ENCODE results near the gene NELL2.

DNA sequence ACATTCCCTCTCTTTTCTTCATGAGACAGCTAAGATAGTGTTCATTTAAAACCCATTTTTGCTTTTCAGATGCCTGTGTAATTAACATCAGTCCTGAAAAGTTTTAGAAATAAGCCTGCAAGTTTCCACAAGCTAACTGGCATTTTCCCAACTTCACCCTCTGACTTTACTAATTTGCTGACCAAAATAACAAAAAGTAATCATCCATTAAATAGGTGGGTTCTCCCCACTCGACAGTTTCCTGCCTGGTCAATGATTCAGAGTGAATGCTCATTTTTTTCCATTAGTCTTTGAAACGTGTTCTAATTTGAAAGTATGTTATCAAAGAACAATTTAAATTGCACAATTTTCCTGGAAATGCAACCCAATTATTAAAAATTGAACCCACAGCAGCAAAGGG, 23.6 kb downstream of the NELL2 start:
- TF ChIP-seq RFX5 (IDR thresholded peaks at IDR 0.05; ENCODE audit: low read depth, low read length) (no peak), KLF13 (tag; IDR thresholded peaks at IDR 0.05; ENCODE audit: borderline replicate concordance, low read depth) (no peak), ZKSCAN8 (CRISPR knock-in tag; IDR thresholded peaks at IDR 0.05) (no peak), ZNF121 (CRISPR knock-in tag; conservative IDR thresholded peaks at IDR 0.05) (no peak), FOXA3 (CRISPR knock-in tag; conservative IDR thresholded peaks at IDR 0.05 in 1 of 2, IDR thresholded peaks at IDR 0.05 in 1 of 2) (no peak), E2F1 (CRISPR knock-in tag; IDR thresholded peaks at IDR 0.05) (no peak), MAFG (tag; conservative IDR thresholded peaks at IDR 0.05) (no peak), NFRKB (IDR thresholded peaks at IDR 0.05; ENCODE audit: low read depth) (no peak), TAF1 (IDR thresholded peaks at IDR 0.05; ENCODE audit: control insufficient read depth, extremely low read depth, insufficient read depth, low read length, severe bottlenecking) (no peak), NFYB (IDR thresholded peaks at IDR 0.05; ENCODE audit: extremely low read depth, insufficient read length) (no peak)
- TF ChIP-seq, protein P1, sequence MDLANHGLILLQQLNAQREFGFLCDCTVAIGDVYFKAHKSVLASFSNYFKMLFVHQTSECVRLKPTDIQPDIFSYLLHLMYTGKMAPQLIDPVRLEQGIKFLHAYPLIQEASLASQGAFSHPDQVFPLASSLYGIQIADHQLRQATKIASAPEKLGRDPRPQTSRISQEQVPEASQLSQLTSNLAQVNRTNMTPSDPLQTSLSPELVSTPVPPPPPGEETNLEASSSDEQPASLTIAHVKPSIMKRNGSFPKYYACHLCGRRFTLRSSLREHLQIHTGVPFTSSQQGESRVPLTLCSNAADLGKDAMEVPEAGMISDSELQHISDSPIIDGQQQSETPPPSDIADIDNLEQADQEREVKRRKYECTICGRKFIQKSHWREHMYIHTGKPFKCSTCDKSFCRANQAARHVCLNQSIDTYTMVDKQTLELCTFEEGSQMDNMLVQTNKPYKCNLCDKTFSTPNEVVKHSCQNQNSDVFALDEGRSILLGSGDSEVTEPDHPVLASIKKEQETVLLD (IDR thresholded peaks at IDR 0.05) = no peak

Measured in K562 (cell line).